GM21717 (cell line): Measurements from ENCODE around the gene HIF1AN.
A peak's percentile ranks its signal among the peaks of the same experiment; 100 is the strongest.

ENCODE experiments used
- ATAC-seq: cut with Tn5 transposase; IDR thresholded peaks from one replicate; pipeline ENCODE4 v1.9.1; 2021; ENCODE audit warnings: mild to moderate bottlenecking, moderate library complexity; ENCODE audit not compliant: unreplicated experiment

HIF1AN gene

DNA sequence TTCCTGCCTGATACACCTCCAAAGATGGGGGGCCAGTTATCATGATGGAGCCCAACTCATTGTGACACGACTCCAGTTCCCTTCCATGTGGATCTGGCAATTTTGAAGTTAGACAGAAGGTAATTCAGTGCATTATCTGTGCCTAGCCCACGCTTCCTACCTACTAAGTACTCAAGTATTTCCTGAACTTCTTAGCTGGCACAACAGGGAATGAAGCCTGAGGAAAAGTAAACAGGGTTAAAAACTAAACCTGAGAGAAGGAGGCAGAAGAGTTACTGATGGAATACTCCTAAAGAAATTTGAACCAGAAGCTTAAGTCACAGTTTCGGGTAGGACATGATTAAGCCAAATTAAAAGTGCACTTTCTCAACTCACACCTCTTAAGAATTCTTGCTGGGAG lies 14.9 kb upstream of the HIF1AN start:
- ATAC-seq = no peak

DNA sequence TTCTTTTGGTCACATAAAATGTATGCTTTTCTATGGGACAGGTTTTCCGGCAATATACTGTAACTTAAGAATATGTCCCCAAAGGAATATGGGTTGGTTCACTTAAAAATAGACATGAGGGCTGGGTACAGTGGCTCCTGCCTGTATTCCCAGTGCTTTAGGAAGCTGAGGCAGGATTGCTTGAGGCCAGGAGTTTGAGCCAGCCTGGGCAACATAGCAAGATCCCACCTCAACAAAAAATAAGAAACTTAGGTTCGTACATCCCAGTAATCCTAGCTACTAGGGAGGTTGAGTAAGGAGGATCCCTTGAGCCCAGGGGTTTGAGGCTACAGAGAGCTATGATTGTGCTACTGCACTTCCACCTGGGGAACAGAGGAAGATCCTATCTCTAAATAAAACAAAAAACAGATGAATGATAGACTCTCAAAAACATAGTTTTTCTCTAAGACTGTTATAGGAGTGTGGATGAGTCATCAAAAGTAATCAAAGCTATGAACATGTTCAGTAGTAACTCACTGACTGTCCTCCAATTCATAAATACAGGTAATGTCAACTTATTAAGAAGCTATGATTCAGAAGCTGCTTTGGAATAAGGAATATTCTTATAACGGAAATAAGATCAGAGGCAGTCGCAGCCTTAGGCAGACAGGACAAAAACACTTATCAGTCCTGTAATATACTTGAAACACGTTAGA lies 13.5 kb upstream of the HIF1AN start:
- ATAC-seq = no peak

DNA sequence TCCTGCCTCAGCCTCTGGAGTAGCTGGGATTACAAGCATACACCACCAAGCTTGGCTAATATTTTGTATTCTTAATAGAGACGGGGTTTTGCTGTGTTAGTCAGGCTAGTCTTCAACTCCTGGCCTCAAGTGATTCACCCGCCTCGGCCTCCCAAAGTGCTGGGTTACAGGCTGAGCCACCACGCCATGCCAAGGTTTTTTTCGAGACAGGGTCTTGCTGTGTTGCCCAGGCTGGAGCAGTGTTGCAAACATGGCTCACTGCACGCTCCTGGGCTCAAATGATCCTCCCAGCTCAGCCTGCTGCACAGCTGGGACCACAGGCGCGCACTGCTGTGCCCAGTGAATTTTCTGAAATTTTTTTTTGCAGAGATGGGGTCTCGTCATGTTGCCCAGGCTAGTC lies 12.8 kb upstream of the HIF1AN start:
- ATAC-seq = no peak

DNA sequence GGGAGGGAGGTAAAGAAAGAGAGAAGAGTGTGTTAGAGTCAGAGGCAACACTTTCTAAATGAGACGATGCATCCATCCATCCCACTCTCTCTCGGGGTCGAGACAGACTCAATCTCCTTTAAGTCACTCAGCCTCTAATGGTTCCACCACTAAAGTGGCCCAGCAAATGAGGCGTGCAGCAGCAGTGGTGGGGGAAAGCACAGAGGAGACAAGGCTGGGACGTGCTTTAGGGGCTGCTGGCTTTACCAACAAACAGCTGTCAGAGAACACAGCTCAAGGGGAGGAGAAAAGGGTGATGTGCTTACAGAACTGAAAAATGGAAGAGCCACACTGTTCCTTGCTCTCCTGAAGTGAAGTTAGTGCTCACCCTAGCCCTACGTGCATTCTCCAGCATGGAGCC lies 11.5 kb upstream of the HIF1AN start:
- no peak for ATAC-seq

DNA sequence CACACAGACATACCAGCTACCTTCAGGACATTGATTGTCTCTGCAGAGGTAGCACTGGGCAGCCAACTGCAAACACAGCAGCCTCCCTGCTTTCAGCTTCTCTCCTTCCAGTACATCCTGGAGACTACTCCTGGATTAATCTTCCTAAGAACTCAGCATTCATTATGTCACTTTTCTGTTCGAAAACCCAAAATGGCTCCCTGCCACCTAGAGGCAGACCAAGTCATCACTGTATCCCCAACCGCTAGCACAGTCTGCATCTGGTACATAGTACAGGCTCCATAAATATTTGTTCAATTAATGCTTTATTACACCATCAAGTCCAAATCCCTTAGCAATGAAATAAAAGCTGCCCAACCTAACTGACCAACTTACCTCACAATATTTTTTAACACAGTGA lies 11.1 kb upstream of the HIF1AN start:
- no peak for ATAC-seq

DNA sequence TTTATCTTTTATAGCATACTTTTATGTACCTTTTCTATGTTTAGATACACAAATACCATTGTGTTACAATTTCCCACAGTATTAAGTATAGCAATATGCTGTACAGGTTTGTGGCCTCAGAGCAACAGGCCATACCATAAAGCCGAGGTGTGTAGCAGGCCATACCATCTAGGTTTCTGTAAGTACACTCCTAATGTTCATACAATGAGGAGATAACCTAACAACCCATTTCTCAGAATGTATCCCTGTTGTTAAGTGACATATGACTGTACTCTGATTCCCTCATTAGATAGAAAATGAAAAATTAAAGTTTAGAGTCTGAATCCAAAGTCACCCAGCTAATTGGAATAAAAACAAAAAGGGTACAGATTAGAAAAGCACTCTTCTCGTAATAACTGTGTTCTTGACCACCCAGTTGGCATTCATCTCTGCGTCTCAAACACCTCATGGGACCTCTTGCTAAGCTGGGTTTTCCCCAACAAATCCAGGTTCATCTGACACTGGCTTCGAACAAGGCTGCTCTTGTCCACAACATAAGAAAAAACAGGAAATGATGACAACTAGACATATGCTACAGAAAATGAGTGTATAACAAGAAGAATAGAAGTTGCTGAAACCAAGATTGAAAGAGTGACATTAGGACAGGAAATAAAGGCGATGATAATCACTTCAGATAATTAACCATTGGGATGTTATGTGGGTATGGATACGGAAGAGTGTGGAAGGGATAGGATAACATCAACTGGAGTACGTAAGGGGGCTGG lies 7.4 kb upstream of the HIF1AN start:
- no peak for ATAC-seq

DNA sequence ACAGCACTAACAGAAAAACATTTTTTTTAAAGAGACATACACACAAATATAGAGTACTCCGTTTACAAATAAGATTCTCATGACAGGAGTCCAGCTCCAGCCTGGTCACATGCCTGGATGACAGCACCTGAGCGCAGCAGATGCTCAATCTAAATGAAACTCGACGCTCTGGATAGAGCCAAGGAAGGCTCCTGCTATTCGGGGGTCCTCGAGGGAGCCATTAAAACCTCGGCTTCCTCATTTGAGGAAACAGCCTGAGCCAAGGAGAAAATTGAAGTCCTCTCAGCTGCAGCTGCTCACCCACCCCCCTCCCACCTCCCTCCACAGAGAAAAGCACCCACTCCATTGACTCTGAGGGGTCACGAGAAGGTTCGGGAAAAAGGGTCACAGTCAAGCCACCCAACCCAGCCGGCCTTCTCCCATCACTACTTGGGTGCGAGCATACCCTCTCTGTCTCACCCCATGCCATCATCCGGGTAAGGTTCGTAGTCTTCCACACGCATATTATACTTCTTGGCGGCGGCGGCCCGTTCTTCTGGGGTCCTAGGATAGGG lies 6.7 kb upstream of the HIF1AN start:
- no peak for ATAC-seq

DNA sequence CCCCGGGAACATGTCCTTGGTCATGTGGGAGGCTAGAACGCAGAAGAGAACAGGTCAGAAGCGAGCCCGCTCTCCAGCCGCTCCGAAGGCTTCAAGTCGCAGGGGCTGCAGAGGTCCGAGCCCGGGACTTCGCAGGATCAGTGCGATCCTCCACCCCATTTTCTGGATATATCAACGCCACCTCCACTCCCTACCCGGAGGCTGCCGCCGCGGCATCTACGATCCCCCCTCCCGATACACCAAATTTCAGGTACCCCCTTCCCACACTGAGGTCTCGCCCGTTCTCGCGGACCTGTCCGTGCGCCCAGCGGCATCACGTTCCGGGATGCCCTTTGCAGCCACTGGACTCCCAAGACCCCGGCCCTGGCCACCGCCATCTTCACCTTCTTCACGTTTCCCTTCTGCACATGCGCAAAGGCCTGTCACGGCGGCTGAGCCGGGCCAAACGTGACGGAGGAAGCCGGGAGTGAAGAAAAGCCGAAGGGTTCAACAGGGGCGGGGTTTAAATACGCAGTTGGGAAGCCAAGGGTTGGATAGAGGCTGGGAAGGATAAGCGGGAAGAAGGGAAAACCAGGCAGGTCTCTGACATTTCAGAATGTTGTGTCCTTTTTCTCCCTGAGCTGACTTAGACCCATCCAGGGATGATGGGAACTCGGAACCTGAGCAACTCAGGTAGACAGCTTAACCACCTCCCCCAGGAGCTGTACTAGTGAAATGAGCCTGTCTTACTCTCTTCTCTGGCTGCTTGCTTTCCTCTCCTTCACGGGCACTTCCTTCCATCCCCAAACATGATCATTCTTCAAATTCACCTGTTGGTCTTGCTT lies 6.1 kb upstream of the HIF1AN start, which contains the start of gene NDUFB8:
Gene NDUFB8, minus strand, starts transcription at position 397 of the 824 bp plus-strand sequence. Its CDS starts 20 bp downstream, at position 377.
- peak; percentile 47 for ATAC-seq

DNA sequence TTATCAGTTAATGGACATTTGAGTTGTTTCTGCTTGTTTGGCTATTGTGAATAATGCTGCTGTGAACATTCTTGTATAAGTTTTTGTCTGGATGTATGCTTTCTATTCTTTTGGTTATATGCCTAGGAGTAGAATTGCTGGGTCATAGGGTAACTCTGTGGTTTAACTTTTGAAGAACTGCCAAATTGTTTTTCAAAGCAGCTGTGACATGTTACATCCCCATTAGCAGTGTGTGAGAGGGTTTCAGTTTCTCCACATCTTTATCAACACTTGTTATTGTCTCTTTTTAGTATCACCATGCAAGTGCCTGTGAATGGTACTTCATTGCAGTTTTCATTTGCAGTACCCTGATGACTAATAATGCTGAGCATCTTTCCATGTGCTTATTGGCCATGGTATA lies 4.0 kb upstream of the HIF1AN start:
- peak; percentile 28 for ATAC-seq

DNA sequence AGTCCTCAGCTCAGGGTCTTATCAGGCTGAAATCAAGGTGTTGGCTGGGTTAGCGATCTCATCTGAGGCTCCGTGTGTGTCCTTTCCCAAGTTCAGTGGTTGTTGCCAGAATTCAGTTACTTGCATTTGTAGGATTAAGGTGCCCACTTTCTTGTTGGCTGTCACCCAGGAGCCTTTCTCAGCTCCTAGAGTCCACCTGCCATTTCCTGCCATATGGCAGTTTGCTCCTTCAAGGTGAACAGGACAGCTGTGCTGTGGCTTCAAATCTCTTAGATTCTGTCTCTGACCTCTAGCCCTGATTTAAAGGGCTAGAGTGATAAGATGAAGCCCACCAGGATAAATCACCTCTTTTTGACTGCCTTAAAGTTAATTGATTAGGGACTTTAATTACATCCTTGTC lies 1.0 kb upstream of the HIF1AN start:
- no peak for ATAC-seq

DNA sequence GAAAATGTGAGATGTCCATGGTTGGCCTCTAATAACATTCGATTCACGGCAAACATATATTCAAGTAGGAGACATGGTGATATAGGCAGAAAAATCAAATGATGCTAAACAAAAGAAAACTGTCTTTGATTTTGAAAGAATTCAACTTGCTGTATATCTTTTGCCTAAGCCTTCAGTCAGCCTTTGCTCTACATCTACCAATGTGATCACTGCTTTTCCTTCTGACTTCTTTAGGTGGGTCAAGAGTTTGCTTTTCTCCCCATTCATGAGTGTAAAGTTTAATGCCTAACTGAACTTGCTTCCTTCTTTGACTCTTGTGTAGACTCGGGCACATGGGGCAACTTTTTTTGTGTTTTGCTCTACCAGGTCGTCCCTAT lies 417 bp upstream of the HIF1AN start:
- no peak for ATAC-seq

DNA sequence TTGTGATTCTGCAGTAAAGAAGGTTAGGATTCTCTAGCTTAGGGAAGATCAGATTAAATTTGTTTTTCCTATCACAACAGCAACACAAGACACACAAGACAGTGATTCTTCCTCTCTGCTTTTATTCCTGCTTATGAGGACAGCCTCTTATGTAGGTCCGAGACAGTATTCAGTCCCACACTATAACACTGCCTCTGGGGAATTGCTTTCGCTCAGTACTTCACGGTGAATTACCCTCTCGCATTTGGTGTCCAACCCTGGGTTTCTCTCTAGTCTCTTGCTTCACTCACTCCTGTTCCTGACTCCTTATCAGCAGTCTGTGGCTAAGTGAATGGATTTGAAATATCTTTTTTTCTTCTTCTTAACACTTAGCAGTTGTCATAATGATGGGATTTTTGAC lies 1.7 kb downstream of the HIF1AN start:
- ATAC-seq = no peak

DNA sequence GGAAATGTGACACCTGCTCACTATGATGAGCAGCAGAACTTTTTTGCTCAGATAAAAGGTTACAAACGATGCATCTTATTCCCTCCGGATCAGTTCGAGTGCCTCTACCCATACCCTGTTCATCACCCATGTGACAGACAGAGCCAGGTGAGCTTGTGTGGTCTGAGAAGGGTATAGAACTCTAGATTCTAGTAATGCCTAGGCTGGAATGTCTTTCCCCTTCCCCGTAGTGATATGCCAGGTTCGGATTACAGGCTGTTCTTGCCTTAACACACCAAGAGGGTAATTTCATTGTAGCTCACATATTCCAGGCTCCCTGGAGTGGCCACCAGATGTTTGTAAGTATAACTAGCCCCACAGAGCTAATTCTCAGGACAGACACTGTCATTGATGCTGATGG lies 9.2 kb downstream of the HIF1AN start:
- no peak for ATAC-seq

DNA sequence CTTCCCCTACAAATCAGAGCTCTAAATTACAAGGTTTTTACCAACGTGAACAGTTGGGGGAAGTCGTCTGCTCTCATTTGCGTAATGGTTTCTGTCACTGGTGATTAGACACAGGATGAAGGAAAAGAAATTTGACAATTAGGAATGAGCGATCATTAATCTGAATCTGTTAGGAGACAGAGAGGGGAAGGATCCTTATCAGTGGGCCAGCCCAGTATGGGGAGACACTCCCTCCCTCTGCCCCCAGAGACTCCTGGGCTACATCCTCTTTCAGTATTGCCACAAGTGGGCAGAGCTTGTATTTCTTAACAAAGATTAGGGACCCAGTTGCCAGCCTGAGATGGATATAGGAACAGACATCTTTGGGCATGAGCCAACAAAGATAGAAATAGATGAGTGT lies 15.5 kb downstream of the HIF1AN start:
- ATAC-seq = no peak

DNA sequence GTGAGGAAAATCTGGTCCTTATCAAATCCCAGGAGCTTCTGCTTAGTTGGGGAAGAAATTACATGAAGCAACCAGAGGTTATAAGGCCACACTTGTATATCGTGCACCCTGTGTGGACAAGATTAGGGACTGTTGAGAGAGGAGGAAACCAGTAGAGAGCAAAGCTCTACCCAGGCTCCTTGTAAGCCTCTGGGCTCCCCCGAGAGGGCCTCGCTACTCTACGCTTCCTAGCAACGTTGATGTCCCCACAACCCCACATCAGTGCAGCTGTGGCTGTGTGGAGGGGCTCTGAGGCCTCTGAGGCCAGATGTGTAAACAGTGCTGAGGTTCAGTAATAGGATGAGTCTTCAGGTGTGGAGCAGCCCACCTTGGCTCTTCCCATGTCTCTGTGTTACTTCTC lies 16.0 kb downstream of the HIF1AN start:
- no peak for ATAC-seq

DNA sequence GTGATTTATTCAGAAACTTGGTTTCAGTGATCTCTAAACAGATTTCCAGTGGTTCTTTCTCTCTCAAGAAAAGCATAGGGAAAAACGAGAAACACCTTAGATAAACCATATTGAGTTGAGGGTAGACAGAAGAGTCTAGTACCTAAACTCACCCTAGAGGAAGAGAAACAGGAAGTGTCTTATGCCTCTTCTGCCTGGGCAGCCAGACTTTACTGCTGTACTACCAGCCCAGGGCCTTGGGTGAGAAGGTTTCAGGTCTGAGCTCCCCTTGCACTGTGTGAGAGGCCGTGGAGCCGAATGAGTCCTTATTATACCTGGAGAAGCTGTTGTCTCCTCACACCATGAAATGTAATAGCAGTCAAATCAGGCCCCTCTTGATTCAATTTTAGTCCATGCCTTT lies 18.2 kb downstream of the HIF1AN start:
- ATAC-seq = no peak

DNA sequence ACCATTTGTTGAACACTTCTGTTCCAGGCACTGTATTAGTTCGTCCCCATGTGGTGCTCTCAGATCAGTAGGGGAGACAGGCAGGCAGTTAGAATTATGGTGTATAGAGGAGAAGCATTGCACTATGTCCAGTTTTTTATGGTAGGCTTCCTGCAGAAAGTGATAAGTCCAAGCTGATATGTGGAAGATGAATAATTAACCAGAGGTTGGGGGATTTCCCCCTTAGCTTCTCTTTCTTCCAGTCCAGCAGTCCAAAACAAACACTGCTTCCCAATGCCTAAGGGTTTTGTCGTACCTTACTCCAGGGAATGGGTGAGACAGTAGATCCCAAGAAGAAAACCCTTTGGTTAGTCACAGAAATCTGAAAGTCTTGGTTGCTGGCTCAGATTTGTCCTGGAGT lies 19.2 kb downstream of the HIF1AN start:
- ATAC-seq = no peak

DNA sequence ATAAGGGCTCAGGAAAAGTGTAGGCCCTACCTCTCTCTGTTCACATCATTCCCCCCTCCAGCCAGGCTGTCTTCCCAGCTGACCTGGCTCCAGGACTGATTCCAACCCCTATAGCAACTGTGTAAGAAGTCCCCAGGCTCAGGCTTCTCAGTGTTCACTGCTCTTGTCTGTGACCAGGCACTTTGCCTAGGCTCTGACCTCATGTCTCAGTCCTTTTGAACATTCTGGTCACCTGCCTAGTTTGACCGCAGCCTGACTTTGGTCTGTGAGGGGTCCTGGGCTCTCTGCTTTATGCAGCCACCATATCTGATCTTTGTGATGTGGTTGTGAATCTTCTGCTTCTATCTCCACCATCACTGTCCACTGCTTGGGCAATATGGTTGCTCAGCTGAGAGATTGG lies 24.5 kb downstream of the HIF1AN start:
- ATAC-seq = no peak

DNA sequence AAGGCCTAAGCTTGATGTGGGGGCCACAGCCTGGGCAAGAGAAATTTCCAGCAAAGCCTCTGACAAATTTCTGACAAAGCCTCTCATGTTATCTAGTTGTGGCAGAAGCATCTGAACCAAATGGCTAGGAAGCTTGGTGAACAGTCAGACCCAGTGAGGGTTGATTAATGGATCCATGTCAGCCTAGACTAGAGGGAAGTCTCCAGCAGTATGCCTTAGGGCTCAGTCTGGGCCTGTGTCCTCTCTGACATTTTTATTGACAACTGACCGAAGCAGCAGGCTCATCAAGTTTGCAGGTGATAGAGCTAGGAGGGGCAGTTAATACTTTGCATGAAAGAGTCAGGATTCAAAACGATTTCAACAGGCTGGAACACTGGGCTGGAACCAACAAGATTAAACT lies 25.3 kb downstream of the HIF1AN start:
- ATAC-seq = no peak

DNA sequence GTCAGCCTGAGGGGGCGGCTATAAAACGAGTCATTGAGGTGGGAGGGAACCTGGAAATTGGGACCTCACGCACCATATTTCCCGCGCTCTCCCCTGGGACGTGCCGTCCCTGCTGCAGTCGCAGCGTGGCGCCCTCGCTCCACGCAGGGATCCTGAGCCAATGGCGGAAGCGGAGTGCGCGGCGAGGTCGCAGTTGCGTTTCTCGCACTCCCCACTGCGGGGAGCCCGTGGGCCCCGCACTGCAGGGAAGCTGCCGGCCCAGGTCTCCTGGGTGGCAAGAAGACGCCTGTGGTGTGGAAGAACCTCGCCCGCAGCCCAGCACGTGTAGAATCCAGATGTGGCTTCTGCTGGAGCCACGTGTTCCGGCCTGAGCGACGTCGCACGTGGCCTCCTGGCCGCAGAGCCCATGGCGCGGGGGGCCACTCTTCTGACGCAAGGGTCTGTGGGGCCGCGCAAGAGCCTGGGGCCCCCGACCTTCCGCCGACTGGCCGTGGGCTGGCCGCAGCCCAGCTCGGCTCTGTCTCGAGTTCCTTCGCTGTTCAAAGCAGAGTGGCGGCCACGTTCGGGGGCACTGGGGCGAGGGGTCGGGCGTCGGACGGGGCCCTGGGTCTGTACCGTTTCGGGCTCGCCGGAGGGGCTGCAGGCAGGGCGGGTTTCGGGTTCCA lies 26.4 kb downstream of the HIF1AN start:
- ATAC-seq = no peak
